Measurements from ENCODE around the gene GC. TPM values are rescaled to one million over a fixed set of nuclear protein-coding genes. Genes with fewer than 3 reads are reported as not detected.
"Not testable (repeated sequence)": the region's sequence is repeated elsewhere in the genome, so short reads cannot be mapped to it uniquely, and the experiment has no call there.

Gene GC, protein sequence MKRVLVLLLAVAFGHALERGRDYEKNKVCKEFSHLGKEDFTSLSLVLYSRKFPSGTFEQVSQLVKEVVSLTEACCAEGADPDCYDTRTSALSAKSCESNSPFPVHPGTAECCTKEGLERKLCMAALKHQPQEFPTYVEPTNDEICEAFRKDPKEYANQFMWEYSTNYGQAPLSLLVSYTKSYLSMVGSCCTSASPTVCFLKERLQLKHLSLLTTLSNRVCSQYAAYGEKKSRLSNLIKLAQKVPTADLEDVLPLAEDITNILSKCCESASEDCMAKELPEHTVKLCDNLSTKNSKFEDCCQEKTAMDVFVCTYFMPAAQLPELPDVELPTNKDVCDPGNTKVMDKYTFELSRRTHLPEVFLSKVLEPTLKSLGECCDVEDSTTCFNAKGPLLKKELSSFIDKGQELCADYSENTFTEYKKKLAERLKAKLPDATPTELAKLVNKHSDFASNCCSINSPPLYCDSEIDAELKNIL
- not detected in 2 replicates for total RNA-seq

DNA sequence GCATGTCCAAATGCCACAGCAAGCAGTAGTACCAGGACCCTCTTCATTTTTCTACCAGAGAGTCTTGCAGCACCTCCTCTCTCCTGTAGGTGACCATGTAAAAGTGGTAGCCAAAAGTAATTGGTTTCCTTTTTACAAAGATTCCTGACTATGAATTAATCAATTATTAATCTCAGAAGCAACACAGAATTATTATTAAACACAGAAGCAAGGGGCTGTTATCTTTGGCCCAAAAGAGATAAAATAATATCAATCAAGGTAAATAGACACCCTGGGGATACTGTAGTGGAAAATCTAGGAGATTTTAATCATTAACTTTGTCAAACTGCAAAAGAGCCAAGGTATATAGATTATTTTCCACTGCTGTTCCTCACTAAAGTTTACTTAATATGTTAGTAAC lies at the start of gene GC:
Gene GC, minus strand, starts transcription at position 108 of the 400 bp plus-strand sequence. Its CDS starts 61 bp downstream, at position 47.
- DNase-seq (ENCODE audit: low read depth): no peak

DNA sequence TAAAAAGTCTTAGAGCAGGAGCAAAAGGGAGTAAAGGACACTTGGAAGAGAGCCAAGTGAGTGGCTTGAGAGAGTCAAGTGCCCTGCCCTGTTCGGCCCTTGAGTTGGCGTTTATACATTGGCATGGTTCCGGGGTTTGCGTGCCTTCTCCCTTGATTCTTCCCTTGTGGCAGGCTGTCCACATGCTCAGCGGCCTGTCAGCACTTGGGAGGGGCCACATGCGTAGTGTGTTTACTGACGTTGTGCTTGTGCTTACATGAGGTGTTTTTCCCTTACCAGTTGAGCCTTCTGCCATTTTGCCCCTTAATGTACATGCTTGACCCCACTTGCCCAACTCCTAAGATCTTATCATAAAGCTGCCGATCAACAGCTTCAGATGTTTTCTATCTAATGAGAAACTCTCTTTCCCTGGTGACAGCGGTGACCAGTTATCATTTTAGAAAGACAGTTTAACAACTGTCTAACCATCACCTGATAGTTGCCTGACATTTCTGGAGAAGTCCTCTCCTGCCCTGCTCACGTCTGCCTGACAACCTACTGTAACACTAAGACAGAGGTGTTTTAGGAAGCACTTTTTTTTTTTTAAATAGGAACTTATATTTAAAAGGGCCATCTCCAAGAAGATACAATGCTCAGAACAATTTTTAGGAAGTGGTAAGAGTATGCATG lies 49.5 kb upstream of the GC start:
- DNase-seq (ENCODE audit: low read depth): peak; percentile 27

DNA sequence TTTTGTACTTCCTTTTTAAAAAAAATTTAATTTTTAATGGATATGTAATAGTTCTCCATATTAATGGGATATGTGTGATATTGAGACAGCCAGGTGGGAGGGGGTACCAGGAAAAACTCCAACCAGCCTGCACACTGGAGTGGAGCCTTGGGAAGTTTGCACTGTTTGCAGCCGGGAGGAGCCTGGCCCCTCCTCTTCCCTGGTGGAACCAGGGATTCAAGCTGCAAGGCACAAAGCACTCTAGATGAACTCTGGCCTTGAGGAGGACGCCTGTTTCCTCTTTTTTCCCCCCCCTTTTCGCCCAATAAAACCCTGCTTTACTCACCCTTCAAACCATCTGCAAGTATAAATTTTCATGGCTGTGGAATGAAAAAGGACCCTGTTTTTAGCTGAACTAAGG lies 48.2 kb upstream of the GC start:
- DNase-seq (ENCODE audit: low read depth): no peak

DNA sequence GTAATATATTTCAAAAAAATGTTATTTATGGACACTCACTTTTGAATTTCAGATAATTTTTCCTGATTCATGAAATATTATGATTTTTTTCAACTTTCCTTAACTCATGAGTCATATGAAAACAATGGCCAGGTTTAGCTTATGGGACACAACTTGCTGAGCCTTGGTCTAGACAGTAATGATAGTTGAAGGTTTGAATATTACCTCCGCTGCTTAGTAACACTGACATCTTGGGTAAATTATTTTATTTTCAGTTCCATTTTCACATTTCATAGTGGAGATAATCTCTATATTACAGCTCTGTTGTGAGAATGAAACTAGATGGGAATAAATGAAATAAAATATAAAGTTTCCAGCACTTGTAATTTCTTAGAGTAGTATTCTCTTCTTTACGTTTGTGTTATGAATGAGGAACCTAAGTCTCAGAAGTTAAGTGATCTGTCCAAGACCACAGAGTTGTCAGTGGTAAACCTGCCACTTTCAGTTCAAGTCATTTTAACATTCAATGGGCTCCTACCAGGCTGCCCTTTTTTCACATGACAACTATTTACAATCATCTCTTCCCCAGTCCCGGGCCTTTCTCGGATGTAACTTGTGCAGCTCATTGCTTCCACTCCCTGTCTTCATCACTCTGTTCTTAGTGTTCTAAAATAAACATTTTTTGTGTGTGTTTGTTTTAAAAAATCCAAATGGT lies 46.8 kb upstream of the GC start:
- DNase-seq (ENCODE audit: low read depth): no peak

DNA sequence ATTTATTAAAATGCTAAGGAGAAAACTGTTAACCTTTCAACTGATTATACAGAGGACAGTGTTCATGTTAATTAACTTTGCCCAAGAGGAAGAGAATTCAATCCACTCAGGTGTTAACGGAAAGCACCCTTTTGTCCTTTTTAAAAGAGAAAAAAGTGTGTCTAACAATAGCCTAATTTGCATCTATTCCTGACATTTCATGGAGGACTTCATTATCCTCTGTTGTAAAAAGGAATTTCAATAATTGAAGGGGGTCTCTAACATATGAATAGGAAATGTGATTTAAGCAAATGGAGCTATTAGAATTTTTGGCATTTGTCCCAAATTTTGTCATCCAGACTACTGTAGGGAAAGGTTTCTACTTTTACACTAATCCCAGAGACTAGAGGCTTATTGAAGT lies 44.6 kb upstream of the GC start:
- no peak for DNase-seq (ENCODE audit: low read depth)

DNA sequence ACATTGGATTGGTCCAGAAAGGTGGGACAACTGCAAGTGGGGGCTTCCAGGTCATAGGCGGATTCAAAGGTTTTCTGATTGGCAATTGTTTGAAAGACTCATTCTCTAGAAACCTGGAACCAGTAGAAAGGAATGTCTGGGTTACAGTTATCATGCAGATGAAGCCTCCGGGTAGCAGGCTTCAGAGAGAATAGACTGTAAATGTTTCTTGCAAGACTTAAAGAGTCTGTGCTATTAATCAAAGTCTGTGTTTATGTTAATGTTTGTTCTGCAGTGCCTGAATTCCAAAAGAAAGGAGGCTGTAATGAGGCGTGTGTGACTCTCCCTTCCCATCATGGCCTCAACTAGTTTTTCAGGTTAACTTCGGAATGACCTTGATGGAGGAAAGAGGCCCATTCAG lies 43.9 kb upstream of the GC start:
- DNase-seq (ENCODE audit: low read depth): no peak

DNA sequence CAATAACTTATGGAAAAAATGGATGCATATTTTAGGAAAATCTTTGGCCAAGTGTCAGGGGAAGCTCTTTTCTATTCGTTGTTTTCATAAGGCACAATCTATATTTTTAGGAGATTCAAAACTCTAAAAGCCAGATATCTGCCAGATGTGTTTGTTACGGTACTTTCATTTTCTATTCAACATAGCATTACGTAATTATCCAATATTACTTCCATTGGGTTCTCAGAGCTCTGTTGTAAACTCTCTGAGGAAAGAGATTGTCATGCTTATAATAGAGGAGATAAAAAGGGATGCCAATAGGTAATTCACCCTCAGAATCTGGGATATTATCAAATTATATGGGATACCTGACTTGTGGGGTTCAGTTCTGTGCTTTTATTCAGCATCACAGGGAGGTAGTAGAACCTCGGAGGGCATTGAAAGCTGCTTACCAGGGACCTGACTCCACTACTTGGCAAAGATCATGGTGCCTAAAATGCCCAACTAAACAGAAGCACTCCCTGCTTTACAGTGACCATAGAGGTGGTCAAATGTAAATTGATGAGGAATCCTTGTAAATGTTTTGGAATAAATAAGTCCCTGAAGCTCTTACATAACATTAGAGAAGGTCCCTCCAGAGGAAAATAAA lies 32.9 kb upstream of the GC start:
- DNase-seq (ENCODE audit: low read depth): no peak

DNA sequence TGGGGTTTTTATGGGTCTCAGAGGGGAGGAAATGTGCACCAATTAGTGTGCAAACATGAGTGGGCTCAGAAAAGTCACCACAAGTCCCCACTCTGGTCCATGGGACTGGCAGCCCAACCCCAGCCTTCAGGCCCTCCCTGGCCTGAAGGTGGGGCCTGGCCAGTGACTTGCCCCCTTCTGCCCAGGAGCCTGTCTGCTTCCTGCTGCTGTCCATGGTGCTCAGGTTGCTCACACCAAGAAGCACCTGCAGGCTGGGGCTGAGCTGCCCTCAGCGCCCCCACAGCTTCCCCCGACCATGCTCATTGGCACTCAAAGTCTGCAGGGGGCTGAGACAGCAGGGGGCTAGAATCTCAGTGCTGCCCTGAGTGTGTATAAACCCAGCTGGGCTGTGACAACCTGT lies 30.6 kb upstream of the GC start:
- no peak for DNase-seq (ENCODE audit: low read depth)

DNA sequence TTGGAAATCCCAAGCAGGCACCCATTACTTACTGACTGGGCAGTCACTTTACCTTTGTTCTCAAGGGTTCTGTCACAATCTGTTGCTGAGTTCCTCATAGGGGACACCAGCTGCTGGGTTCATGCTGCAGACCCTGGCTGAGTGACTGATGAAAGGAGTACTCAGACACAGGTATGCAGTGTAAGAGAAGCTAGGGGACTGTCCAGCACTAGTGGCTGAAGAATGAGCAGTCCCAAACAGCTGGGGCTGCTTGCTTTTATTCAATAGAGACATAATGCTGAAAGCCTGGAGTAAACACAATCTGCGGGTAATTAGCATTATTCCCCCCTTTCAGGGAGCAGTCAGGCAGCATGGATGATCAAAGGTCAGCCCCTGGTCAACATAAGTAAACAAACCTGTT lies 25.9 kb upstream of the GC start:
- not testable (repeated sequence) for DNase-seq (ENCODE audit: low read depth)

DNA sequence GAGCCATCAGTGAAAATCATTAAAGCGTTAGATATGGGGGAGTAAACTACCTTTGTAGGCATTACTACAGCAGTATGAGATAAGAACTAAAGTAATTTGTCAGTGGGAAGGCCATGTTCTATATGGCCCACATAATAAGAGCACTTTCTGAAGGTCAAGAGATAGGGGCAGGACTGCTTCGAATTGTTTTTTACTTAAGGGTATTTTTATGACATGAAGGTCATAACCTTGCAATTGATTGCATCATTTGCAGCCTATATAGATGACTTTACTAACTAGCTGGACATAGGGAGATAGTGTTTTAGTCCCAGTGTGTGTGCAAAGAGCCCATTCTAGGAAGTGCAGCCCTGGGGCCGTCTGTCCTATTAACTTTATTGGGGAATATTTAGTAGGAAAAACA lies 23.6 kb upstream of the GC start:
- DNase-seq (ENCODE audit: low read depth): no peak

DNA sequence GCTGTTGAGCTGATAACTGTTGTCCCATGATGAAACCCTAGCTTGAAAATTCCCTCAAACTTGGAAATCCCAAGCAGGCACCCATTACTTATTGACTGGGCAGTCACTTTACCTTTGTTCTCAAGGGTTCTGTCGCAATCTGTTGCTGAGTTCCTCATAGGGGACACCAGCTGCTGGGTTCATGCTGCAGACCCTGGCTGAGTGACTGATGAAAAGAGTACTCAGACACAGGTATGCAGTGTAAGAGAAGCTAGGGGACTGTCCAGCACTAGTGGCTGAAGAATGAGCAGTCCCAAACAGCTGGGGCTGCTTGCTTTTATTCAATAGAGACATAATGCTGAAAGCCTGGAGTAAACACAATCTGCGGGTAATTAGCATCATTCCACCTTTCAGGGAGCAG lies 21.4 kb upstream of the GC start:
- DNase-seq (ENCODE audit: low read depth): peak; percentile 6

DNA sequence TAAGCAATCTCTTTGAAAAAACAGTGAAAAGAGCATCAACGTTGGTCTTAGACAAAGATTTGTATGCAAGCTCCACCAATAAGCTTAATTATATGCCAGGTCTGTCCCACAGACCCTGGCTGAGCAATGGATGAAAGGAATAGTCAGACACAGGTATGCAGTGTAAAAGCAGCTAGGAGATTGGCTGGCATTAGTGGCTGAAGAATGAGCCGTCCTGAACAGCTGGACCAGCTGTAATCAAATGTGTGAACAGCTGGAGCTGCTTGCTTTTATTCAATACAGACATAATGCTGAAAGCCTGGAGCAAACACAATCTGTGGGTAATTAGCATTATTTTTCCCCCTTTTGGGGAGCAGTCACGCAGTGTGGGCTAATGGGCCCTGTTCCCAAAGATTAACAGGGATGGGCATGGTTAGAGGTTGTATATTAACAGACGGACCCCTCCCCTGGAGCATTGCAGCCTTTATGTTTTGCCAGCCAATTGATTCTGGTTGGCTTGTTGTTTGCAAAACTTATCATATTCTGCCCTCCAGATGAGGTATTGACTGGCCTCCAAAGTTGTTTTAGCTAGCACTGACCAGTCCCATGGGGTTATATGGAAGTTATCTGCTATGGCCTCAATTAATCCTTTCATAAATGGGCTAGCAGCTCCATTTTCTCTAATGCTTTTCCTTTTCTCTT lies 20.3 kb upstream of the GC start:
- not testable (repeated sequence) for DNase-seq (ENCODE audit: low read depth)

DNA sequence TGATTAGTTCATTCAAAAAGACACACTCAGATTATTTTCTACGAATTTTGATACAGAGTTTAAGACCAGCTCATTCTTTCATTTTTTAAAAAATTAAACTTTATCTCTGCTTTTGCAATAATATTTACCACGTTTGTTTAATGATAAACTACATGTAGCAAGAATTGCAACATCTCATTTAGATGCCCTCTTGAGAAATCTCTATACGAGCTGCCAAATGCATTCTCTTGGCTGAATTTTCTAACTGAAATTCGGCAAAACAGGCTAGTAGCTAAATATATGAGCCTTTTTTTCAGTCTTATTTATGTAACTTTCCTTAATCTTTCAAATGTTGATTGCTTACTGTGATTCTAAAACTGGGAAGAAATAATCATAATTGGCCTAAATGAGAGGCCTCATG lies 2.1 kb upstream of the GC start:
- DNase-seq (ENCODE audit: low read depth): peak; percentile 8

DNA sequence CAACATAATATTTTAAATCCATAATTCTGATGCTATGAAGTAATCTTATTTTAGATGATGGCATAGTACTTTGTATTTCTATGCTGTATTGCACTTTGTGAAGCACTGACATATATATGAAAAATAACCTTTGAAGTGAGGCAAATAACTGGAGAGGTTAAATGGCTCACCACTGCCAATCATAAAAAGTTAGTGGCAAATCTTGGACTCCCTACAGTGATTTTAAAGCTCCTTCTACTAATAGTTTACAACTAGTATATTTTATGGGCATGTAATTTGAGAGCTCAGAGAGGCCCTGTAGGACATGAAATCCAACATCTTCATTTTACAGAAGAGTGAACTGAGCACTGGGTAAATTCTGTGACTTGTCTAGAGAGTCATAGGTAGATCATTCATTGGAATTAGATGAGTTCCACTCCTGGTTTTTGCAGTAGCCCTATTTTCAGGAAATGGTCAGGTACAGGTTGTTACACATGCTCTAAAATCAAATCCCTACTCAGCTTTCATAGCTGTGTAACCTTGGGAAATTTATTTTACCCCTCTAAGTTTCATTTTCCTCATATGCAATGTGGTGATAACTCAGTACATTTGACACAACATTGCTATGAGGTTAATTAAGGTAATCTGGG lies 804 bp upstream of the GC start:
- DNase-seq (ENCODE audit: low read depth): no peak

DNA sequence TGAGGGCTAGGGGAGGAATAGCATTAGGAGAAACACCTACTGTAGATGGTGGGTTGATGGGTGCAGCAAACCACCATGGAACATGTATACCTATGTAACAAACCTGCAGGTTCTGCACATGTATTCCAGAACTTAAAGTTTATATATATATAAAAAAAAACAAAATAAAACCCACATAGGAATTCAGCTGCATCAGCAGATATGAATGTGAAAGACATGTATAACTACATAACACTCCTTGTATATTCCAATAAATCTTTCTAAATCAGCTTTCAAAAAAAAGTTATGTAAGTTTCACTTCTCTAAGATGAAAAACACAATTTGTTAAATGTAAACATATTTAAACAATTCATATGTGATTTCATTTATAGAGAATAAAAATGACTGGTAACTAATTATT lies 6.0 kb downstream of the GC start:
- DNase-seq (ENCODE audit: low read depth): no peak

DNA sequence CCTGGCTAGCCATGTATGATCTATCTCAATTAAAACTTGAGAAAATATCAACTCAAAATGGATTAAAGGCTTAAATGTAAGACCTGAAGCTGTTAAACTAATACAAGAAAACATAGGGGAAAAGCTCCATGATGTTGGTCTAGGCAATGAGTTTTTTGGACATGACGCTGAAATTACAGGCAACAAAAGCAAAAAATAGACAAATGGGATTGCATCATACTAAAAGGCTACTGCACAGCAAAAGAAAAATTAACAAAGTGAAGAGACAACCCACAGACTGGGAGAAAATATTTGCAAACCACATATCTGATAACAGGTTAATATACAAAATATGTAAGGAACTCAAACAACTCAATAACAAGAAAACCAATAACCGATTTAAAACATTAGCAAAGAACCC lies 8.4 kb downstream of the GC start:
- no peak for DNase-seq (ENCODE audit: low read depth)

DNA sequence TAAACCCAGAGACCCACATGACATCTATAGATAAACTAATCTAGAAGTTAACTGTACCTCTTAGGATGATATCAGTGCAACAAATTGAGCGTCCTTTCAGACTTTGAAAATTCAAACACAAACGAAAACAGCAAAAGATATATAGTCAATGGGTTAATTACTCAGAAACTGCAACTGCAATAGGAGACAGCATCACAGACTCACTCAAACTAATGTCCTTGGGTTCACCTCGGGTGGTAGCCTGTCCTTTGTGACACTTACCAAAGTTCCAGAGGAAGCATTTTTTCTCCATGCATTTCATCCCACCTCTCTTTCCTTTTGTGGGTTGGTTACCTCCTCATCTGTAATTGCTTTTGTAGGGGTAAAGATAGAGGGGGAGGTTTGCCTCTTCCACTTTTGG lies 9.7 kb downstream of the GC start:
- no peak for DNase-seq (ENCODE audit: low read depth)

DNA sequence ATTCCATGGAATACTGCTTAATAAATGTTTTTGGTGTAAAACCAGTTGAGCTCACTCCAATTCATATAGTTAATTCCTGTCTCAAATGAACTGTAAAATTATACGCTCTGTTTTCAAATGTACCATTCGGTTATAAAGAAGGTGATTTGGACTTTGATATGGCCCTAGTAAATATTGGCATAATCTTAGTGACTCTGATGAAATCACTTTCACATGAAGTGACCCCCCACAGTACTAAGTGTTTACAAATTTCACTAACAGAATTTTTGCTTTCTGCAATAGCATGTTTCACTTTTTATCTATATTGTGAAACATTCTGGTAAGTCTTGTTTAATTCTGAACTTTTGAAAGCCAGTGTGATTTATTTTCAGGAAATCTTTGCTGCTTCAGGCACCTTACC lies 10.9 kb downstream of the GC start:
- DNase-seq (ENCODE audit: low read depth): no peak

DNA sequence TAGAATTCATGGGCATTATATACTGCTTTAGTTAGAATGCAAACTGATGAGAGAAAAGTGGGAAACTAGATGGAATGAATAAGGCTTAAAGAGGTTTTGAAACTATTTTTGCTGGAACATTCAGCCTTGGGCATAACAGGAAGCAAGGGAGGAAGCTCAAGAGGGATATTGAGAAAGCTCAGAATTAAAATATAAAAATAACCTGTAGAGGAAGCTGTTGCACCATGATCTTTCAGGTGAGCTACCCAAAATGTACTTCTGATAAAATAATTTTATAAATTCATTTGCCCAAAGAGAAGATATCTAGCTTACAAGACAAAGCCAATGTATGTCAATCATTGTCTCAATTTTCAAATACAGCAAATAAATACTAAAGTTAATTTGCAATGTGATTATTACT lies 11.3 kb downstream of the GC start:
- peak; percentile 6 for DNase-seq (ENCODE audit: low read depth)

DNA sequence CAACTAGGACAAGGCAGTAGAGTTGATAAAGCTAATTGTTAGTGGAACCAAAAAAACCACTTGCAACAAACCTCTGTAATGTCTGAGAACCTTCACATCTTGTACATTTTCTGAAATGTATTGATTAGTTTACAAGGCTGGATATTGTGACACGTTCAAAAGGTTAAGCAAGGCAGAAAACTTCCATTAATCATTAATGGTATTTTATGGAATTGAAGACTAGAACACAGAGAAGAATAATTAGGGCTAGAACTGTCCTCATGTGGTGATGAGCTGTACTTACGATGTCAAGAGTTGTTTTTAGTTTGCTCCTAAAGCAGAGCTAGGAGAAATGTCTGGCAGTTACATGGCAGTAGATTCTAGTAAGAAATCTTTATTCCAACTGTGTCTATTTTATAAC lies 12.3 kb downstream of the GC start:
- peak; percentile 20 for DNase-seq (ENCODE audit: low read depth)

DNA sequence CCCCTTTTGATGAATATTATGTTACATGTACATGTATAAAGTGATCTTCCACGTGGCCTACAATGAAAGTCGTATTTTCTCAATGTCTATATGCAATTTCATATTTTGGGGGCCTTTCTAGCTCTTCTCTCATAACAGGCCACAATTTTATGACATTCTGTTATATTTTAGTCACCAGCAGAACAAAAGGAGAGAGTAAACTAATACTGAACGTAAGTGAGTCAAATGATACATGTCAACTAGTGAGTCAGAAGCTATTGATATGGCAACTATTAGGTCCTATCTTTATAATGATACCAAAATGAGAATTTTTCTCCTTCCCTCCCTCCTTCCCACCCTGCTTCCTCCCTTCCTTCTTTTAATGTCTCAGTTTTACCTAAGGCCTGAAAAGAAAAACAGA lies 14.4 kb downstream of the GC start:
- no peak for DNase-seq (ENCODE audit: low read depth)

Measured in renal cortical epithelial cell (primary cell).